Measurements from ENCODE around the gene KLHDC4.

Gene KLHDC4

DNA sequence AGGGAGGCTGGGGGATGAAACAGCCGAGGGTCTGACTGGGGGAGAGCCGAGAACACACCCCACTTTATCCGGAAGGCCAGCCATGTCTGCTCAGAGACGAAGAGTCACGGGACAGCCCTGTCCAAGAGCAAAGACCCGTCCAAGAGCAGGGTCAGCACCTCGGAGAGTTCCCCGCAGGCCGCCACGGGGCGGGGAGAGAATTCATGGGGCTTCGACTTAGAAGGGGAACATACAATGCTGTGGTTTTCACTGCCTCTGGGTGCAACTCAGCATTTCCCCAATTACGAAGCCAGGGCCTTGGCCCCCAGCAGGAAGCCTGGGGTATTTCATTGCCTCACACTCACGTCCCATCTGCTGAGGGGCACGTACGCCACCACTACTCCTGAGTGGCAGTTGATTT lies 104.2 kb downstream of the KLHDC4 start:
- no peaks in the 10 kb centered on the region for H3K79me1 ChIP-seq (ENCODE audit: low read length)
- no peak overlapping the region for H3K23ac ChIP-seq (ENCODE audit: low read length)
- H2BK5ac ChIP-seq (ENCODE audit: low read depth, low read length, poor library complexity), result no peak overlapping the region
- no peaks in the 10 kb centered on the region for H3K27me3 ChIP-seq (ENCODE audit: insufficient read depth, low read length)
- no peak overlapping the region for H3K18ac ChIP-seq (ENCODE audit: low read length)
- H3K9ac ChIP-seq (ENCODE audit: low read length), result no peak overlapping the region
- no peaks in the 10 kb centered on the region for H3K36me3 ChIP-seq (ENCODE audit: control insufficient read depth in 1 of 2, insufficient read depth in 2 of 2, low read length in 2 of 2)
- H3K9me3 ChIP-seq (ENCODE audit: insufficient read depth, low read depth, low read length), result no peaks in the 10 kb centered on the region
- no peak overlapping the region for H3K27ac ChIP-seq (ENCODE audit: low read depth, low read length)
- H4K91ac ChIP-seq (ENCODE audit: low read depth, low read length), result no peak overlapping the region
- H2BK12ac ChIP-seq (ENCODE audit: low read length), result no peak overlapping the region
- no peak overlapping the region for H3K4me2 ChIP-seq (ENCODE audit: low read length)
- no peak overlapping the region for H4K12ac ChIP-seq (ENCODE audit: low read depth, low read length)
- no peak overlapping the region for H3K14ac ChIP-seq (ENCODE audit: low read length)
- H2BK120ac ChIP-seq (ENCODE audit: insufficient read depth, low read length, poor library complexity), result no peak overlapping the region
- H3K4me1 ChIP-seq (ENCODE audit: control insufficient read depth in 1 of 2, insufficient read depth in 2 of 2, low read length in 2 of 2), result no peaks in the 10 kb centered on the region
- no peak overlapping the region for H3K4ac ChIP-seq (ENCODE audit: low read depth, low read length)
- no CpG with 5 or more reads among the region's 16 CpGs for WGBS (ENCODE audit: extremely low coverage, insufficient coverage, insufficient read length)
- H4K8ac ChIP-seq (ENCODE audit: low read depth, low read length), result no peak overlapping the region
- H2AK5ac ChIP-seq (ENCODE audit: low read length), result no peak overlapping the region
- H3K4me3 ChIP-seq (ENCODE audit: low read depth, low read length), result no peak overlapping the region
- H2AFZ ChIP-seq (ENCODE audit: insufficient read depth, low read length, poor library complexity), result no peak overlapping the region
- H3K79me2 ChIP-seq (ENCODE audit: control insufficient read depth, insufficient read depth, low read length, poor library complexity), result no peaks in the 10 kb centered on the region
- DNase-seq, result peak; percentile 19 to 62

DNA sequence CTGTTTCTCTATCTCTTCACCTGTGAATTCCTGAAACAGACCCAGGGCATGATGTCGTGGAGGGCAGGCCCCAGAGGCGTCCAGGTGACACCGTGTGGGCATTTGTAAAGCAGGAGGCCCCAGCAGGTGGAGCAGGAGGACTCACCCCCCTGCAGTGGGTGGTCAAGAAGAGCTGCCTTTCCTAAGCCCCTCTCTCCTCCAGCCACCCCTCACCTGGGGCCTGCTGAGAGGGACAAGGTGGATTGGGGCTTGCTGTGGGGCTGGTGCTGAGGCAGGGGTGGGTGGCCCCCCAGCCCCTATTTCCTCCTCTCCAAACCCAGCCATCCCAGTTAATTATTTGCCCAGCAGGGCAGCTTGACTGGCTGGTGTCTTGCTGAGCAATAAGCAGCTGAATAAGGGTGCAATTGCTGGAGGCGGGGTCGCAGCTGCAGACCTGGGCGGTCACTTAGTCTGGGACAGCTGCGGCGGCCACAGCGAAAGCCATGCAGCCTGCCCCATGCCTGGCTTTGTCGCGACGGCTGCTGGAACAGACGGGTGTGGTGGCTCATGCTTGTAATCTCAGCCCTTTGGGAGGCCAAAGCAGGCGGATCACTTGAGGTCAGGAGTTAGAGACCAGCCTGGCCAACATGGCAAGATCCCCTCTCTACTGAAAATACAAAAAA lies 107.1 kb downstream of the KLHDC4 start:
- H3K79me1 ChIP-seq (ENCODE audit: low read length), result no peaks in the 10 kb centered on the region
- no peak overlapping the region for H3K4me2 ChIP-seq (ENCODE audit: low read length)
- no peak overlapping the region for H2BK5ac ChIP-seq (ENCODE audit: low read depth, low read length, poor library complexity)
- no peaks in the 10 kb centered on the region for H3K79me2 ChIP-seq (ENCODE audit: control insufficient read depth, insufficient read depth, low read length, poor library complexity)
- no peak overlapping the region for H3K9ac ChIP-seq (ENCODE audit: low read length)
- H4K91ac ChIP-seq (ENCODE audit: low read depth, low read length), result no peak overlapping the region
- H2BK12ac ChIP-seq (ENCODE audit: low read length), result no peak overlapping the region
- no peak overlapping the region for H3K27ac ChIP-seq (ENCODE audit: low read depth, low read length)
- no peak overlapping the region for H3K23ac ChIP-seq (ENCODE audit: low read length)
- no peak overlapping the region for H4K12ac ChIP-seq (ENCODE audit: low read depth, low read length)
- no peak overlapping the region for H2BK120ac ChIP-seq (ENCODE audit: insufficient read depth, low read length, poor library complexity)
- no peak for DNase-seq
- no peaks in the 10 kb centered on the region for H3K9me3 ChIP-seq (ENCODE audit: insufficient read depth, low read depth, low read length)
- no peak overlapping the region for H3K4ac ChIP-seq (ENCODE audit: low read depth, low read length)
- no peaks in the 10 kb centered on the region for H3K4me1 ChIP-seq (ENCODE audit: control insufficient read depth in 1 of 2, insufficient read depth in 2 of 2, low read length in 2 of 2)
- no peak overlapping the region for H2AFZ ChIP-seq (ENCODE audit: insufficient read depth, low read length, poor library complexity)
- H3K4me3 ChIP-seq (ENCODE audit: low read depth, low read length), result no peak overlapping the region
- H3K36me3 ChIP-seq (ENCODE audit: control insufficient read depth in 1 of 2, insufficient read depth in 2 of 2, low read length in 2 of 2), result no peaks in the 10 kb centered on the region
- H2AK5ac ChIP-seq (ENCODE audit: low read length), result no peak overlapping the region
- no peak overlapping the region for H3K18ac ChIP-seq (ENCODE audit: low read length)
- WGBS (ENCODE audit: extremely low coverage, insufficient coverage, insufficient read length), result no CpG with 5 or more reads among the region's 14 CpGs
- no peak overlapping the region for H4K8ac ChIP-seq (ENCODE audit: low read depth, low read length)
- no peak overlapping the region for H3K14ac ChIP-seq (ENCODE audit: low read length)
- H3K27me3 ChIP-seq (ENCODE audit: insufficient read depth, low read length), result no peaks in the 10 kb centered on the region

All from trophoblast cell (in vitro differentiated cells and primary cell).